HL-60/S4 treated with phorbol 12-myristate 13-acetate at 8.2 ng/mL for 4 days and 3 days (cell line): Measurements from ENCODE around the gene PRR5L.

Experiments used
- in situ Hi-C: fragments of 300-500 bp; cut with MboI; formaldehyde crosslinking; loops from 2 replicates; pipeline ENCODE4 v1.15.0; 2022; ENCODE audit warnings: low sequenced_read_pairs

The PRR5L gene

DNA sequence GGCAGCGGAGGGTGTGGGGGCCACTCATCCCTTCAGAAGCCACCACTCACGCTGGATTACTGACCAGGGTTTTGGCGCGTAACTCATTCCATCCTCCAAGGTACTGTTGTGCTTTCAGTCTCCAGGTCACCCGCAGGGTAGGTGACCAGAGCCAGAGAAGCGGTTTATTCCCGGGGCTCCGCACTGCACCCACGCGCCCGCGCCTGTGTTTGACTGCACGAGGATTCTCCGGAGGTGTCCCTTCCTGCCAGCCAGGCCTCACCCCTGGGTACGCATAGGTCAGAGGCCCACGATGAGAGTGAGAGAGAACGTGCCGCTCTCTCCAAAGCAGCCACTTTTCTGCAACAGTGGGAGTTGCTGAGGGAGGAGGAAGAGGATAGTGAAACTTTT lies 158.5 kb downstream of the PRR5L start:
- in situ Hi-C loops = no loop called here

DNA sequence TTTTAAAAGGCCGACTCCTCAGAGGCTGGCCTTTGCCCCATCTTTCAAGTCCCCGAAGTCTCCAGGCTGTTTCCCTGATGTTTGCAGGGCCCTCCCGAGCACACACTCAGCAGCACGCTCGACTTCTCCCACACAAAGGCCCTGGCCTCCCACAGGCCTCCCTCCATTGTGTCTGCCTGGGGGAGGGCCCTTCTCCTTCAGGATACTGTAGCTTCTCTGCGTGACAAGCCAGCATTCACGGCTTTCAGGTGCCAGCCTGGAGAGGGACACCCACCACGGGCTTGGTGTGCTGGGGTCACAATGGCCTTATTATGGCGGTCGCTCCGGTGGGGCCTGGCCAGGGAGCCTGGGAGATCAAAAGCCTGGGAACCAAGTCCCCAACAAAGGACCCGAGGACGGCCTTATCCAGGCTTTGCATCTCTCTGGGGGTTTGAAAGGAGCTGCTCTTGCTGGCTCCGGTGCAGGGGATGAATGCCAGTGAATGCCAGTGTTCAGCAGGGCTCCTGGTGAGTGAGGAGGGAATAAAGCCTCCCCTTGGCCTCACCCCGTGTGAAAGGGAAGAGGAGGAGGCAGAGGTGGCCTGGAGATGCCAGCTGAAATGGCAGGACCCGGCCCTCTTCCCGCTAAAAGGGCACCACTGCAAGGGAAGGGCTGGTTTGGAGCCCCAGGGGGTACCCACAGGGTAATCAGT lies 159.0 kb downstream of the PRR5L start:
- in situ Hi-C loops = no loop called here

DNA sequence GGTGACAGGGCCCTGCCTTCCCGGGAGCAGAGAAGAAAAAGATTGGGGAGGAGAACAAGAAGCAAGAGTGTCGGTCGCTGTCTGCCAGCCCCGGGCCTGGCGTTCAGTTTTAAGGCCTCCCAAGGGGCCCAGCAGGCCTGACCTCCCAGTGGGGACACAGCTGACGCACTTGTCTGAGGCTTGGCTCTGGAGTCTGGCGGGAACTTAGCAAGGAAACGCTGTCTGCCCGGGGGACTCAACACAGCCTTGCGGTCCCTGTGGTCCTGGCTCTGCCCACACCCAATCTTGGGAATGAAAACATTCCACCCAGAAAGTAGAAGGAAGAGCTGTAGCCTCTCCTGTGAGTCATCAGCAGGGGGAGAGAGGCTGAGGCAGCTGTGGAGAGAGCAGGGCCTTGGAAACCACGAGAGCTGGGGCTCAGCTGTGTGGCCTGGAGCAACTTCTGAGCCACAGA lies 159.6 kb downstream of the PRR5L start:
- in situ Hi-C loops = no loop called here

DNA sequence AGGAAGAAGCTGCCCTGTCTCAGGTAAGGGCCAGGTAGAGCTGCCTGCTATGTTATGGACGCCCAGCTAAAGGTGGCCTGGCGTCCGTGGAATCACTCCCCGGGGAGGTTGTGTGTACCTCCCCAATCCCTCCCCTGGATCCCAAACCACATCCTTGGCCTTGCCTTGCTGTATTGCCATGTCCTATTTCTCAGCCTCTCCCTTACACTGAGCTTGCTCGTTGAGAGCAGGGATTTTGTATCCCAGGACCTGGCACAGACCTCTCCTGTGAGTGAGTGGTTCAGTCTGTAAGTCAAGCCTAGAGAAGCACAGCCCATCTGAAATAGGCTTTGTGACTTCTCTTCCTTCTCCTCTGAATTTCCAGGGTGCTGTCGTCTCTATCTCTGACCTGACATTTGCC lies 160.1 kb downstream of the PRR5L start:
- in situ Hi-C loops = no loop called here

DNA sequence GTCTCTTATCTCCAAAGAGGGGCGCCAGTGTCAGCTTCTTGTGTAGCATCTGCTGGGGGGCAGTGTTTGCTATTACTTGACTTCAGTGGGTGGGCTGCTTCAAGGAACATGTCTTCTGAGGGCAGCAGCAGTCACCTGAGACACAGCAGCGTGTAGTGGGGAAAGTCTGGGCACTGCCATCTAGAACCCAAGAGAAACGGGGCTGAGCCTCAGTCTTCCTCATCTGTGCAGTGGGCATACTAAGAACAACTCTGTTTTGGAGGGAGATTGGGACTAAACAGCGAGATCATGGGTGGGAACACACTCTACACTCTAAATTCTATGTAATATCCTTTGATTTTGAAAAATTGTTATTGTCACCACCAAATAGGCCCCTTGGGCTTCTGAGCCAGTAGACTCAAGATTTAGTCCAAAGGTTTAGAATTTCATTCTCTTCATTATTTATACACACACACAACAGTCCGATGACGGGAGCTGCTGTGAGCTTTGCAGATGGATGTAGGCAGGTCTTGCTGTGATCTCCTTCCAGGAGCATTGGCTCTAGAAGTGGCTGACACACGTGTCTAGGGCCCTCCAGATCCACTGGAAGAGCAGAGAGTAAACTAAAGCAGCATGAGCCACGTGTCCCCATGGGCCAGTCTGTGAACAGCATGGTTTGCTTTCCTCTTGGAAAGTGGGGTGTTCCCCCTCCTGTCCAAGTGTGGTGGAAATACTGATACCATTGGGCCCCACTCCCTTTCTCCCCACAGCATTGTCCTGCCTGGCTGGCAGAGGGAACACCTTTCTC lies 162.2 kb downstream of the PRR5L start:
- in situ Hi-C loops = no loop called here

DNA sequence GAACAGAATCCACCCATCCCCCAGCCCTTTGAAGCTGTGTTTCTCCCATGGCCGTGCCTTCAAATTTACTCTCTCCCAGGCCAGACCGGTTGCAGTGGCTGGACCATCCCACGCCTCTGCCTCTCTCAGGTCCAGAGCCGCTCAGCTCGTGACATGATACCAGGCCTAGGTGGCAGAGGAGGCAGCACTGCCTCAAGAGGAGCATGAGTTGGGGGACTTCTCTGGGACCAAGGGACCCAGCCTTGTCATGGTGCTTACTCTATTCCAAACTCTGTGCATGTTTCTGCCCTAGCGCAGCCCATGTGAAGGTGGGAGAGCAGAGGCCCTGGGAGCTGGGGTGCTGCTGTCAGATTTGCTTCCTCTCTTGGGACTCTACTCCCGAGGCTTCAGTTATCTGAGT lies 163.0 kb downstream of the PRR5L start:
- in situ Hi-C loops = no loop called here

DNA sequence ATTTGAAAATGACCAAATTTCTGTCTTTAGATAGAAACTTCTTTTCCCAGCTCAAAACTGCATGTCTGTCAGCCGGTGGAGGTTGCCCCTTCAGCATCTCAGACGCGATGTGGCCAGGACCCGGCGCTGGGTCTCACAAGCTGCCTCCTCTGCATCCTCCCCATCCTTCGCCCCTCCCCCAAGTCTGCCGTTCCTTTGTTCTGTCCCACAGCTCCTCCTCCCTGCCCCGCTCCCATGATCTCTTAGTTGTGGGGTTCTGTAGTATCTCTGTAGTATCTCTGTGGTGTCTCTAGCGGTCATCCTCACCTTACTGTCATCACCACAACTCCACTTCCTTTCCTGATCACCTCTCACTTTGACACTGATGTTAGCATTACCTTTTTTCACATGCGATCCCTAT lies 164.1 kb downstream of the PRR5L start:
- in situ Hi-C loops = loop anchor here (10.0 kb wide), 1 partner anchor 165 kb away; the partner anchor contains the start of gene PRR5L

DNA sequence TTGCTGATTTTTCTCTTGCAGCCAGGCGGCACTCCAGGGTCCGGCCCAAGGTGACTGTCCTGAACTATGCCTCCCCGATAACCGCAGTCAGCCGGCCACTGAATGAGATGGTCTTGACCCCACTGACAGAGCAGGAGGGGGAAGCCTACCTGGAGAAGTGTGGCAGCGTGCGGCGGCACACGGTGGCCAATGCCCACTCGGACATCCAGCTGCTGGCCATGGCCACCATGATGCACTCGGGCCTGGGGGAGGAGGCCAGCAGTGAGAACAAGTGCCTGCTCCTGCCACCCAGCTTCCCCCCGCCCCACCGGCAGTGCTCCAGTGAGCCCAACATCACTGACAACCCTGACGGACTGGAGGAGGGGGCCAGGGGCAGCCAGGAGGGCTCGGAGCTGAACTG lies 166.2 kb downstream of the PRR5L start:
- in situ Hi-C loops = loop anchor here (10.0 kb wide), 1 partner anchor 168 kb away; the partner anchor contains the start of gene PRR5L

DNA sequence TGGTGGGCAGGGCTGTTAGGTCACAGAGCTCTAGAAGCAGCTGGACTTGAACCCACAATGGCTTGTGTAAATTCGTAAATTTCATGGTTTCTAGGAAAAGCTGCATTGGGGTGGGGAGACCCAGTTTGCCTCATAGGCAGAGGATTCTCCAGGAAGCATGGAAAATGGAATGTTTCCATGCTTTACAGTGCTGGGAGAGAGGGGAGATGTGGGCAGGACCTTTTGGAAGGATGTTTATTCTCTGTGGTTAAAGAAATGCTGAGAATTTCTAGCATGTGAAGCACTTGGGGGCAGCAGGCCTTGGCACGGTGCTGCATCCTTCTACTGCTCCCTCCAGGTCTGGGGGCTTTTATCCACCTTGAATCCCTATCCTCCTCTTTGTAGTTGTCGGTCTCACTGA lies 167.7 kb downstream of the PRR5L start:
- in situ Hi-C loops = loop anchor here (10.0 kb wide), 1 partner anchor 169 kb away; the partner anchor contains the start of gene PRR5L

DNA sequence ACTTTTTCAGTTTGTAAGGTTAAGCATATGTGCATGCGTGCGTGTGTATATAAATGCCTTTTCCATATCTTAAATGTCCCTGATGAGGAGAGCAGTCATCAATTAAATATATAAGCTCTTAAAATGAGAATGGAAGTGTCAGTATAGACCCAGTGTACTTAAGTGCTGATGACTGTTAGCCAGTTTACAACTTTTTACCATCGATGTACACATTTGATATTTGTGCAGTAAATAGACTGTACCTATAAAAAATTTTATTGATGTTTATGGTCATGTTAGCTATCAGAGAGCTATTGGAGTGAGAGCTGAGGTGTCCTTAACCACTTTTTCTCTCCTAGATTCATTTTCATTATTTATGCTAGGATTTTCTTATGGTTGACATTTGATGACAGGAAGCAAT lies 168.6 kb downstream of the PRR5L start:
- in situ Hi-C loops = loop anchor here (10.0 kb wide), 1 partner anchor 170 kb away; the partner anchor contains the start of gene PRR5L

DNA sequence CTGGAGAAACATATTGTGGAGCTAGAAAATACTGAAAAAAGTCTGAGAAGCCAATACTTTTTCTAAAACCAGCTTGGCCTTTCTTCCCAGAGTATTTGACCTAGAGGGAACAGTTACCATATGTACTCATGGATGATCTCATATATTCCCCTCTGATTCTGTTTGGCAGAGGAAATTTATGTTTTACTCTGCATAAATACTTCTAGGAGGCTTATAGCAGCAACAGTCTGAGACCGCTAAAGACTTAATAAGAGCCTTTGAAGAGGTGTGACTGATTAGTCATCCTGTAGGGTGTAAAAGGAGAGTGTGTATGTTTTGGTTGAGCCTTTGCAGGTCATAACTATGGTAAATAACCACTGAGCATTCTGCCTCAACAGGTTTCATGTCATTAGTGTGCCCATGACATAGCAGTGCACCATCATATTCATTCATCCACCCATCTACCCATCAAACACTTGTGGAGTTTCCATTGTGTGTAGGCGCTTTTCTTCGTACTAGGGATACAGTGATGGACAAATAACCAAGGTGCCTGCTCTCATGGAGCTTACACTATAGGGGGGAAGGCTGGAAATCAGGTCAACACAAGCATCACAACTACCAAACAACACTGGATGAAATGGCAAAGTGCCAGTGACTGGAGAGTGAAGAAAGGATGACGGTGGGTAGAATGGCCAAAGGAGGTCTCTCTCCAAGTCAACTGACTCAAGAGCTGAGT lies 169.5 kb downstream of the PRR5L start:
- in situ Hi-C loops = loop anchor here (10.0 kb wide), 1 partner anchor 171 kb away; the partner anchor contains the start of gene PRR5L

DNA sequence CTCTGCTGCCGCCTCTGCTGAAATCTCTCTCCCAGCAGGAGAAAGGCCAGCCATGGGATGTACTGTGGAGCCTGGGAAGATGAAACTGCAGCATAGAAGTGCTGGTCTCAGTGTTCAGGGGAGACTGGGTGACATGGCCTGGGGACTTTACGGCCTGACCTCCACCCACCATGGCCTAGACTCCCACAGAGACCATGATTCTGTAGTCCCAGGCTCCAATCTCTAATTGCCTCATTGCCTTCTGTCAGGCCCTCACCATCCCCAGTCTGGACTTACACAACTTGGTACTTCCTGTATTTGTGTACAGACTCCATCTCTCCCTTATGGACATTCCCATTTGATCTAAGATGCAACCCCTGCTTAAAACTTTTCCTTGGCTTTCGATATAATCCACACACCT lies 170.9 kb downstream of the PRR5L start:
- in situ Hi-C loops = loop anchor here (10.0 kb wide), 1 partner anchor 172 kb away; the partner anchor contains the start of gene PRR5L

DNA sequence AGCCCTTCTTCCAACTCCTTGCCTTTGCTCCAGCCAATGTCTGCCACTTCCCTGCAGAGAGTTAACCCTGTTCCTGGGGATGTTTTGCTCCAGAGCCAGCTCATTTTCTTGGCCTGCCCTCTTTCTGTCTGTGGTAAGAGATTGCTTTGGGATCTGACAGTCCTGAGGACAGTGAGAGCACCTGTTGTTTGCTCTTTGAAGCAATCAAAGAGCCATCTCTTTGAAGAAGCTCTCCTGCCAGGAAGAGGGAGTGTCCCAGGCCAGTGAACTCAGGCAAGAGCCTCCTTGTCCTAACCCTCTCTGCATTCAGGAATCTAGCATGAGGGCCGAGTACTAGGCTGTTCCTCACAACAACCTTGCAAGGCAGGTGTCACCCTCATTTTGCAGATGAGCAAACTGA lies 171.8 kb downstream of the PRR5L start:
- in situ Hi-C loops = loop anchor here (10.0 kb wide), 1 partner anchor 173 kb away; the partner anchor contains the start of gene PRR5L

DNA sequence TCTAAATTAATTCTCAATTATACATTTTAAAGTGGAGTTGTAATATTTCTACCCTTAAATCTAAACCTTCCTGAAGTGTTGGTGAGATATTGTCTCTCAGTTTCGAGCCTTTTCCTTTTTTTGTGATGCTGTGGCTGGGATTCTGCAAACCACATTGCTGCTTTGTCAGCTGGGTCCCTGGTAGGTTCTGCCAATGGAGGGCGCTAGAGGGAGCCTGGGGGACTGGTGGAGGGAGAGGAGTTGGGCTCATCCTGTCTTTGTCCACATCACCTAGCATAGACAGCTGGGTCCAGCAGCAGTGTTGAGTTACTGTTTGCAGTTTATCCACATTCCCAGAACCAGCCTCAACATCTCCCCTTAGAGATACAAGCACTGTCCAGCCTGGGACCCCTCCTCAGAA lies 173.0 kb downstream of the PRR5L start:
- in situ Hi-C loops = loop anchor here (10.0 kb wide), 1 partner anchor 174 kb away; the partner anchor contains the start of gene PRR5L

DNA sequence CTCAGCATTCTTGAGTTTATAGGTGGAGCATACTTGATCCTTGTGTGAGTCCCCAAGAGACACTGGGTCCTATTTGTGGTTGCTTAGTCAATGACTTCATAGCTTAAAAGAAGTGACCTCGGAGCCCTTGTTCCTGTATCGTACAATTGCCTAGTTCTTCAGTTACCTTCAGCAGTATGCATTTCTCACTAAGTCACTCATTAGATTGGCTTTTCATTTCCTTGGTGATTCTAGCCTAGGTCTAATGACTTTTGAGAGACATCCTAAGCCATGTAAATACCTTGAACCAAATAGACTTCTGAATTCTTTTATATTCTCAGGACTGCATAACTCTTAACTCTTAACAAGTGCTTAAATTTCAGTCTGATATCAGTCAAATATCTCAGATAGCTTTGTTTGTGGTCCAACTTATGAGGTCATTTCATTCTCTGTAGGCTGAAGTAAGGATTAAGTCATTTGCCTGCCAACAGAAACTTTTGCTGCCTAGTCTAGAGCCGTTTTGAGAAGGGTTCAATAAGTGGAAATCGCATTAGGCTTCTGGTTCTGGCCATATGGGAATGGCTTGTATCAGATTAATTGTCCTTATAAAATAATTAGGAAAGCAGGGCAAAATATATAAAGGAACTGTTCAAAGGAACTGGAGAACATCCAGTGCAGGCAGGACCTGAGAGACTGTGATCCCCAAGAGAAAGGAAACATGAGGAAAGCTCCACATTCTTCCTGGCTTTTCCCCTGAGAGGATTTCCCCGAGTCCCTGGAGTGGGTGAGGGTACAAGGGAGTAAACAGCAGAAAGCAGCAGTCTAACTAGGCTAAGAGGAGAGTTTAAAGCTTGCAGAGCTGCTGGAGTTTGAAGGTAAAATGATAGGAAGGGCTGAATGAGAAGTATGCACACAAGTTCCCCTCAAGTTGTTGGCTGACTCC lies 174.1 kb downstream of the PRR5L start:
- in situ Hi-C loops = loop anchor here (10.0 kb wide), 1 partner anchor 175 kb away; the partner anchor contains the start of gene PRR5L

DNA sequence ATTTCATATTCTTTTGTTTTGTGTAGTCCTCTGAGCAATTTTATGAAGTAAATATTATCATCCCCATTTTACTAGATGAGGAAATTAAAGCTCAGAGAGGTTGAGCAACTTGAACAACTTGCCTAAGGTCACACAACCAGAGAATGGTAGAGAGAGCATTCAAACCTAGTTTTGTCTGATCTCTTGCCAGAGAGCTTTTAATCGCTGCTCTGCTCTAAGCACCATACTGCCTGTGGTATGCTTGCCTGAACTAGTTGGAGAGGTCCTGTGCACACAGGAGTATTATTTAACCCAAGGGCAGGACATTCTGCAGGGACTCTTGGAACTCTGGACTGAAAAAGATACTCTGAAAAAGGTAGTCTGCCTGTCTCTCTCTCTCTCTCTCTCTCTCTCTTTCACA lies 175.5 kb downstream of the PRR5L start:
- in situ Hi-C loops = no loop called here

DNA sequence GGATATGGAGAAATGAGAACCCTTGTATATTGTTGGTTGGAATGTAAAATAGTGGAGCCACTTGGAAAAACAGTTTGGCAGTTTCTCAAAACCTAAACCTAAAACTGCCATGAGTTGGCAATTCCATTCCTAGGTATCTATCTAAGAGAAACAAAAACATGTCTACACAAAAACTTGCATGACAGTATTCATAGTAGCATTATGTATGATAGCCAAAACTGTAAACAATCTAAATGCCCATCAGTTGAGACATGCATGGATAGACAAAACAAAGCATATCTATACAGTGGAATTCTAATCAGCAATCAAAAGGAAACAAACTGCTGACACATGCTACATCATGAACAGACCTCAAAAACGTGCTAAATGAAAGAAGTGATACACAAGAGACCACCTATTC lies 179.1 kb downstream of the PRR5L start:
- in situ Hi-C loops = loop anchor here (25.0 kb wide), 1 partner anchor 863 kb away; the partner anchor contains the start of gene FJX1

DNA sequence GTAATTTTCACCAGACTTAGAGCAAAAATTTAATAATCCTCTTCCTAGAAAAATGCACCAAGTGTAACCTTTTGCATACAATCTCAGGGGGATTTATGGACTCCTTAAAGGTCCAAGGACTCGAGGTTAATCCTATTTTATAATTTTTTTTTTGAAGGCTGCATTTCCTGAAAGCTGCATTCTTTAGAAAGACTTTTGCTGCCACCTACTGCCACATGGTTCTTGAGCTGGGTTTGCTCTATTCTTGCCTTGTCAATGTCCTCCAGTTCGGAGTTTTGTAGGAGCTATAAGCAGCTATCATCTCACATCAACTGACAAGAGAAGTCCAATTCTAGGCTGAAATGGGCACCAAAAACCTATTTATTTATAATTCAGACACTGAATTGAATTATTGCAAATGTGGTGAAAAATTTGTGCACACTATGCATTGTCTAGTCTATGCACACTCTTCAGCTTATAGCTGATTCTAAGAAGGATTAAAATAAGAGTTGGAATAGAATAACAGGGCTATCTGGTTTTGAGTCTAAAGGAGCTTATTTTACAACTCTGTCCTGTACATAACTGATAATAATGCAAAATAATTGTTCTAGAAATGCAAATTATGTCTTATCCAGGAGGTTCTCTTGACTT lies 182.7 kb downstream of the PRR5L start:
- in situ Hi-C loops = loop anchor here (25.0 kb wide), 1 partner anchor 867 kb away; the partner anchor contains the start of gene FJX1

DNA sequence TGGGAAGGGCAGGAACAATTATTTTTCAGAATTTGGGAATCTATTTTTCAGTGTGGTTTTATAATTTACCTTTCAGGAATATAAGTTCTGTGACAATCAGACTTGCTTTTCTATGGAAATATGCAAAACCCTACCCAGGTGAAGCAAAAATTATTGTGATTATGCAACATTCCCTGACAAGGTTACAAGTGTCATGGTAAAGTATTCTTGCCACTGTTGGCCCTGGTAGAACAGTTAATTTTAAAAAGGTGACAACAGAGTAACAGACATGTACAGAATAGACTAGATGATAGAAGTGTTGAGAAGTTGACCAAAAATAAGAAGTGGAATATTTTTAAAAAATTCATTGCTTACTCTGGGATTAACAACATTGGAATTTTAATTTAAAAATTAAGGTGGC lies 184.7 kb downstream of the PRR5L start:
- in situ Hi-C loops = loop anchor here (25.0 kb wide), 1 partner anchor 869 kb away; the partner anchor contains the start of gene FJX1
